HepG2 (cell line): ENCODE data around the gene DMXL2. TPM values are rescaled to one million over a fixed set of nuclear protein-coding genes. Genes with fewer than 3 reads are reported as not detected.

Experiments
- ETV5 ChIP-seq: IDR thresholded peaks from 2 replicates; pipeline ENCODE4 v1.6.1; 2018; ENCODE audit warnings: missing biosample characterization, missing genetic modification reagents, inconsistent platforms, borderline replicate concordance
- FOXO1 ChIP-seq: sonication (generic); formaldehyde crosslinking; IDR thresholded peaks from 2 replicates; pipeline ENCODE4 v1.4.0; 2020; ENCODE audit warnings: missing genetic modification reagents
- HOXA7 ChIP-seq: sonication (generic); formaldehyde crosslinking; IDR thresholded peaks from 2 replicates; pipeline ENCODE4 v1.8.1; 2022; ENCODE audit warnings: mild to moderate bottlenecking, missing genetic modification reagents, moderate library complexity
- JUN ChIP-seq: sonication (generic); formaldehyde crosslinking; IDR thresholded peaks from 2 replicates; pipeline ENCODE4 v1.4.0; 2020; ENCODE audit warnings: mild to moderate bottlenecking, missing genetic modification reagents
- MAFK ChIP-seq, 2 experiments: IDR thresholded peaks in 1 of 2; conservative IDR thresholded peaks in 1 of 2; 2 replicates each; pipeline ENCODE4 v1.6.1; 2011; ENCODE audit warnings: improper control_type of control experiment in 2 of 2, low read length in 2 of 2
- PAX8 ChIP-seq: sonication (generic); formaldehyde crosslinking; IDR thresholded peaks from 2 replicates; pipeline ENCODE4 v1.8.0; 2022; ENCODE audit warnings: mild to moderate bottlenecking, missing genetic modification reagents, borderline replicate concordance
- ZBTB39 ChIP-seq: sonication (generic); formaldehyde crosslinking; IDR thresholded peaks from 2 replicates; pipeline ENCODE4 v1.5.0; 2020; ENCODE audit warnings: missing genetic modification reagents
- ZBTB49 ChIP-seq: sonication (generic); formaldehyde crosslinking; IDR thresholded peaks from 2 replicates; pipeline ENCODE4 v1.4.0; 2020; ENCODE audit warnings: missing genetic modification reagents, borderline replicate concordance
- ZNF142 ChIP-seq: sonication (generic); formaldehyde crosslinking; IDR thresholded peaks from 2 replicates; pipeline ENCODE4 v1.4.0; 2020; ENCODE audit warnings: missing genetic modification reagents
- ZNF292 ChIP-seq: sonication (generic); formaldehyde crosslinking; IDR thresholded peaks from 2 replicates; pipeline ENCODE4 v1.8.1; 2022; ENCODE audit warnings: mild to moderate bottlenecking, low read depth, missing genetic modification reagents, borderline replicate concordance
- ZNF3 ChIP-seq: IDR thresholded peaks from 2 replicates; pipeline ENCODE4 v1.7.0; 2017; ENCODE audit warnings: inconsistent platforms
- ZSCAN25 ChIP-seq: sonication (generic); formaldehyde crosslinking; IDR thresholded peaks from 2 replicates; pipeline ENCODE4 v1.8.0; 2022; ENCODE audit warnings: mild to moderate bottlenecking, missing genetic modification reagents
- polyA plus RNA-seq, 8 experiments: library from polyadenylated mRNA; depleted of rRNA in 3 of 8; stranded (reverse) in 7 of 8; unstranded in 1 of 8; fragments of >200 nt; fragmentation: Illumina TruSeq in 4 of 8; extraction: Trizol in 4 of 8; gene quantifications; 2 replicates each; pipeline versions ENCODE4 v1.2.1 to v1.2.3, GENCODE V29; 2011 to 2016; ENCODE audit warnings: low read depth in 4 of 8, missing spikeins in 1 of 8, mixed read lengths in 1 of 8; ENCODE audit not compliant: insufficient read depth in 1 of 8
- total RNA-seq, 5 experiments: library from RNA; depleted of rRNA; stranded (reverse); fragments of >200 nt; fragmentation: Illumina TruSeq; extraction: Trizol; gene quantifications; 2 replicates each; pipeline ENCODE4 v1.2.3, GENCODE V29; 2016; ENCODE audit warnings: low read depth in 1 of 5
- TF ChIP-seq, protein P1 (sequence below): sonication (generic); IDR thresholded peaks from 2 replicates; pipeline ENCODE4 v1.6.1; 2016; ENCODE audit warnings: low read depth, borderline replicate concordance
- TF ChIP-seq, protein P2 (sequence below): sonication (generic); formaldehyde crosslinking; IDR thresholded peaks from 2 replicates; pipeline ENCODE4 v1.5.1; 2020; ENCODE audit warnings: missing genetic modification reagents, mild to moderate bottlenecking, borderline replicate concordance
- TF ChIP-seq, protein P3 (sequence below): sonication (generic); formaldehyde crosslinking; IDR thresholded peaks from 2 replicates; pipeline ENCODE4 v1.4.0; 2020; ENCODE audit warnings: mild to moderate bottlenecking, missing genetic modification reagents

DMXL2 gene
- total and polyA plus RNA-seq, 2 of the 13 experiments (the other 11 are each of a cell fraction or from before 2014, with no cell fraction given) = 11.6 to 15.3 TPM

DNA sequence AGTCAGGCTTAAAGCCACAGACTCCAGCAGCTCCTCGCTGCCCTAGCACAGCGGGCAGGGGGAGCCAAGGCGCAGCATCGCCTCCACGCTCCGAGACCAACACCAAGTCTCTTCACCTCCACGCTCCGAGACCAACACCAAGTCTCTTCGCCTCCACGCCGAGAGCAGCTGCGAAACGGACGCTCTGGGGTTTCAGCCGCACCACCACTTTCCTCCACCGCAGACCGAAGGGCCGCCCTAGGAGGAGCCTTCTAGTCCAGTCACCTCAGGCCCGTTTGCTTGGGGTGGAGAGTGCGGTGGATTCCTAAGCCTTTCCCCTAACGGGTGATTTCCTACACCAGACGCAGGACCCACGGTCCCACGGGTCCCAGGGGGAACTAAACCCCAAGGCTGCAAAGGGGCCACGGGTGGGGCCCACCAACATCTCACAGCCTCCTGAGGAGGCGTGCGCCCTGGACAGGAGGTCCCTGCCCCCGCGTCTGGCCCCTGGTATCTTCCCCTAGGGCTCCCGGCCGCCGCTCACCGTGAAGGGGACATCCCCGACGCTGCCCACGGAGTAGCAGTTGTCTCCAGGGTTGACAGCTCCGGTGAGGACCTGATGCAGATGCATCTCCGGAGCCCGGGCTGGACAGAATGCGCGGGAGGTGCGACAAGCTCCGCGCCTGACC lies 501 bp downstream of the DMXL2 start (continued):
- TF ChIP-seq ZBTB39 (CRISPR knock-in tag) (no peak), ZNF292 (CRISPR knock-in tag) (peak; percentile 65; the same call in 1 of the 2 replicates), ZBTB49 (CRISPR knock-in tag) (no peak), HOXA7 (no peak), JUN (CRISPR knock-in tag) (no peak), MAFK (conservative IDR thresholded peaks at IDR 0.05 in 1 of 2, IDR thresholded peaks at IDR 0.05 in 1 of 2; ENCODE audit: low read length in 2 of 2) (no peak), ZSCAN25 (CRISPR knock-in tag) (peak; percentile 28; the same call in 1 of the 2 replicates), ZNF142 (CRISPR knock-in tag) (no peak), ETV5 (no peak), ZNF3 (CRISPR knock-in tag) (no peak), FOXO1 (CRISPR knock-in tag) (no peak), PAX8 (CRISPR knock-in tag) (peak; percentile 66; the same call in 1 of the 2 replicates)
- TF ChIP-seq, protein P1, sequence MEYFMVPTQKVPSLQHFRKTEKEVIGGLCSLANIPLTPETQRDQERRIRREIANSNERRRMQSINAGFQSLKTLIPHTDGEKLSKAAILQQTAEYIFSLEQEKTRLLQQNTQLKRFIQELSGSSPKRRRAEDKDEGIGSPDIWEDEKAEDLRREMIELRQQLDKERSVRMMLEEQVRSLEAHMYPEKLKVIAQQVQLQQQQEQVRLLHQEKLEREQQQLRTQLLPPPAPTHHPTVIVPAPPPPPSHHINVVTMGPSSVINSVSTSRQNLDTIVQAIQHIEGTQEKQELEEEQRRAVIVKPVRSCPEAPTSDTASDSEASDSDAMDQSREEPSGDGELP = no peak
- TF ChIP-seq, protein P2, sequence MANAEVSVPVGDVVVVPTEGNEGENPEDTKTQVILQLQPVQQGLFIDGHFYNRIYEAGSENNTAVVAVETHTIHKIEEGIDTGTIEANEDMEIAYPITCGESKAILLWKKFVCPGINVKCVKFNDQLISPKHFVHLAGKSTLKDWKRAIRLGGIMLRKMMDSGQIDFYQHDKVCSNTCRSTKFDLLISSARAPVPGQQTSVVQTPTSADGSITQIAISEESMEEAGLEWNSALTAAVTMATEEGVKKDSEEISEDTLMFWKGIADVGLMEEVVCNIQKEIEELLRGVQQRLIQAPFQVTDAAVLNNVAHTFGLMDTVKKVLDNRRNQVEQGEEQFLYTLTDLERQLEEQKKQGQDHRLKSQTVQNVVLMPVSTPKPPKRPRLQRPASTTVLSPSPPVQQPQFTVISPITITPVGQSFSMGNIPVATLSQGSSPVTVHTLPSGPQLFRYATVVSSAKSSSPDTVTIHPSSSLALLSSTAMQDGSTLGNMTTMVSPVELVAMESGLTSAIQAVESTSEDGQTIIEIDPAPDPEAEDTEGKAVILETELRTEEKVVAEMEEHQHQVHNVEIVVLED (CRISPR knock-in tag) = no peak
- TF ChIP-seq, protein P3, sequence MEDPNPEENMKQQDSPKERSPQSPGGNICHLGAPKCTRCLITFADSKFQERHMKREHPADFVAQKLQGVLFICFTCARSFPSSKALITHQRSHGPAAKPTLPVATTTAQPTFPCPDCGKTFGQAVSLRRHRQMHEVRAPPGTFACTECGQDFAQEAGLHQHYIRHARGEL = no peak
